HepG2 (cell line): ENCODE measurements around the gene MGLL. TPM values are rescaled to one million over a fixed set of nuclear protein-coding genes. Genes with fewer than 3 reads are reported as not detected.
A peak's percentile ranks its signal among the peaks of the same experiment; 100 is the strongest.

Experiments
- ATAC-seq: fragments of 200-7000 bp; cut with Tn5 transposase; 3 replicates; pipeline ENCODE4 v1.9.1; 2020; ENCODE audit warnings: mild to moderate bottlenecking, moderate library complexity
- BruUV-seq: library from RNA; stranded (reverse); fragments of 400-500 nt; replicated peaks from 2 replicates; lab custom pipeline; 2021; lab: Mats Ljungman, UMichigan
- CTCF ChIA-PET: fragments of 300-600 bp; formaldehyde crosslinking; extraction: SDS; loops from one replicate; lab custom pipeline; 2021; ENCODE audit warnings: low total read pairs, inconsistent platforms, low intra/inter-chr PET ratio; lab: Yijun Ruan, JAX
- POLR2A ChIA-PET: fragments of 350-600 bp; sonication (Branson Sonifier 250); formaldehyde crosslinking; loops from one replicate; lab custom pipeline; 2020; ENCODE audit warnings: antibody characterized with exemption, inconsistent platforms; lab: Yijun Ruan, JAX
- DNase-seq: peaks from one replicate; pipeline ENCODE4 v3.0.0-alpha.2; 2015; ENCODE audit warnings: low spot score
- FAIRE-seq: peaks from 3 replicates; lab custom pipeline; 2011; peaks lifted over from hg19 to GRCh38; lab: Jason Lieb, UNC
- H2AFZ ChIP-seq: one replicate; pipeline ENCODE4 v1.6.1; 2011; ENCODE audit warnings: low read length, inconsistent platforms
- H3K27ac ChIP-seq: fragments of 300-600 bp; 3 replicates; pipeline ENCODE4 v1.8.0; 2011; ENCODE audit warnings: mixed run types, mild to moderate bottlenecking, mixed read lengths, low read length, inconsistent platforms; ENCODE audit not compliant: insufficient read depth; ENCODE audit errors: extremely low read length
- H3K27me3 ChIP-seq, 2 experiments: fragments of 200-600 bp in 1 of 2; 2 replicates in 1 of 2; 3 replicates in 1 of 2; pipeline versions ENCODE4 v1.6.0 to v1.8.0; 2011; ENCODE audit warnings: low read length in 2 of 2, mild to moderate bottlenecking in 2 of 2, moderate library complexity in 2 of 2, inconsistent platforms in 1 of 2; ENCODE audit not compliant: insufficient read depth in 2 of 2, control insufficient read depth in 1 of 2
- H3K36me3 ChIP-seq, 2 experiments: fragments of 200-600 bp in 1 of 2; replicated peaks in 1 of 2; 2 replicates in 1 of 2; 3 replicates in 1 of 2; pipeline versions ENCODE4 v1.5.1 to v1.8.0; 2011; ENCODE audit warnings: low read length in 2 of 2, inconsistent platforms in 1 of 2; ENCODE audit not compliant: insufficient read depth in 2 of 2, control insufficient read depth in 1 of 2
- H3K4me1 ChIP-seq: 2 replicates; pipeline ENCODE4 v1.5.1; 2012; ENCODE audit warnings: low read length, inconsistent platforms; ENCODE audit not compliant: insufficient read depth
- H3K4me2 ChIP-seq: 2 replicates; pipeline ENCODE4 v1.6.0; 2011; ENCODE audit warnings: low read depth, low read length, inconsistent platforms
- H3K4me3 ChIP-seq, 3 experiments: fragments of 200-600 bp in 1 of 3; sonication (generic), shearing (Covaris generic) in 1 of 3; replicated peaks in 1 of 3; 2 replicates each; pipeline ENCODE4 v1.5.1; 2011 to 2016; ENCODE audit warnings: low read length in 3 of 3, inconsistent platforms in 2 of 3, low read depth in 2 of 3, mild to moderate bottlenecking in 2 of 3, control low read depth in 1 of 3, mixed read lengths in 1 of 3; ENCODE audit not compliant: insufficient read depth in 1 of 3
- H3K79me2 ChIP-seq: one replicate; pipeline ENCODE4 v1.6.1; 2011; ENCODE audit warnings: low read length, inconsistent platforms; ENCODE audit not compliant: insufficient read depth
- H3K9ac ChIP-seq: 2 replicates; pipeline ENCODE4 v1.6.0; 2011; ENCODE audit warnings: mild to moderate bottlenecking, low read depth, low read length, inconsistent platforms; ENCODE audit not compliant: insufficient read depth
- H3K9me3 ChIP-seq: 2 replicates; pipeline ENCODE4 v1.5.1; 2012; ENCODE audit warnings: mild to moderate bottlenecking, low read length
- H4K20me1 ChIP-seq: 2 replicates; pipeline ENCODE4 v1.6.0; 2011; ENCODE audit warnings: inconsistent platforms, mild to moderate bottlenecking, low read length, moderate library complexity; ENCODE audit not compliant: insufficient read depth
- KDM1A ChIP-seq: IDR thresholded peaks from 2 replicates; pipeline ENCODE4 v1.6.1; 2016; ENCODE audit warnings: missing compliant biosample characterization
- SIX4 ChIP-seq: sonication (generic); formaldehyde crosslinking; IDR thresholded peaks from 2 replicates; pipeline ENCODE4 v1.4.0; 2020; ENCODE audit warnings: missing genetic modification reagents
- STAG1 ChIP-seq: sonication (generic); formaldehyde crosslinking; IDR thresholded peaks from 2 replicates; pipeline ENCODE4 v1.4.0; 2020; ENCODE audit warnings: missing genetic modification reagents
- ZNF878 ChIP-seq: sonication (generic); formaldehyde crosslinking; IDR thresholded peaks from 2 replicates; pipeline ENCODE4 v1.8.1; 2023; ENCODE audit warnings: mild to moderate bottlenecking, missing genetic modification reagents, moderate library complexity
- WGBS: methylation state at CpG from one replicate; pipeline ENCODE4 v1.1.6; 2017; ENCODE audit warnings: low lambda C conversion rate; 5-methylcytosine and 5-hydroxymethylcytosine counted together
- in situ Hi-C: cut with HindIII; loops from 2 replicates; pipeline ENCODE4 v1.10.0; 2017; ENCODE audit warnings: low pct_unique_long_range_greater_than_20kb; ENCODE audit not compliant: extremely low pct_ligation_motif_present
- intact Hi-C: fragments of 100-400 bp; cut with micrococcal nuclease; formaldehyde crosslinking; loops from one replicate; pipeline ENCODE4 v1.10.0; 2022; ENCODE audit not compliant: unreplicated experiment
- polyA plus RNA-seq, 8 experiments: library from polyadenylated mRNA; depleted of rRNA in 3 of 8; stranded (reverse) in 7 of 8; unstranded in 1 of 8; fragments of >200 nt; fragmentation: Illumina TruSeq in 4 of 8; extraction: Trizol in 4 of 8; gene quantifications; 2 replicates each; pipeline versions ENCODE4 v1.2.1 to v1.2.3, GENCODE V29; 2011 to 2016; ENCODE audit warnings: low read depth in 4 of 8, missing spikeins in 1 of 8, mixed read lengths in 1 of 8; ENCODE audit not compliant: insufficient read depth in 1 of 8
- total RNA-seq, 5 experiments: library from RNA; depleted of rRNA; stranded (reverse); fragments of >200 nt; fragmentation: Illumina TruSeq; extraction: Trizol; gene quantifications; 2 replicates each; pipeline ENCODE4 v1.2.3, GENCODE V29; 2016; ENCODE audit warnings: low read depth in 1 of 5
- TF ChIP-seq, protein P1 (sequence below): sonication (generic); formaldehyde crosslinking; IDR thresholded peaks from 2 replicates; pipeline ENCODE4 v1.5.0; 2020; ENCODE audit warnings: mild to moderate bottlenecking, missing genetic modification reagents, moderate library complexity
- TF ChIP-seq, protein P2 (sequence below): sonication (generic); formaldehyde crosslinking; IDR thresholded peaks from 2 replicates; pipeline ENCODE4 v1.4.0; 2020; ENCODE audit warnings: missing genetic modification reagents, borderline replicate concordance

MGLL gene
- total and polyA plus RNA-seq, 2 of the 13 experiments (the other 11 are each of a cell fraction or from before 2014, with no cell fraction given), result not detected

DNA sequence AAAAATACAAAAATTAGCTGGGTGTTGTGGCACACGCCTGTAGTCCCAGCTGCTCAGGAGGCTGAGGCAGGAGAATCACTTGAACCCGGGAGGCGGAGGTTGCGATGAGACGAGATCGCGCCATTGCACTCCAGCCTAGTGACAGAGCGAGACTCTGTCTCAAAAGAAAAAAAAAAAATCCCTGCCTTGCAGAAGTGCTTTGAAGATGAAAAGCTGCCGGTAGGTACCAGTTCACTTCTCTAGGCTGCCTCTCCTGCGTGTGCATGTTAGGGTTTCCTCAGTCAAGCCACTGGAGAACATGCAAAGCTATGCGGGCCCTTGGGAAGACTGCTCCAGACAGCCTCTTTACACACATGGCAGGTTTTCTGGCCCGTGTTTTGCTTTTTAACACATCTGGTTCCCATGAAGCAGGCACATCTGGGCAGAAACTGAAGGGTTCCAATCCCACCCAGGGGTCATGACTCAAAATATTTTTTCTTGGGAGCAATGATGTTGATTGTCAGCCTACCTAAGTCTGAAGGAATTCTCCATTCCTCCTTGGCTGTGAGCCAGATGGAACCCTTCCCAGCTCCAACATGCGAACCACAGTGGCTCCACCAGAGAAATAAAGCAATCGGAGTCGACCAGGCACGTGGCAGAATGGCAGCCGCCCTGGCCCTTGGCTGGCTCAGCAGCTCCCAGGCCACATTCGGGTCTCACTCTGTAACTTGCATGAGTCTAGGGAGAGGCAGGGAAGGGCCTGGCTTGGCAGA, 29.6 kb downstream of the MGLL start:
- no TSS peak for BruUV-seq
- ATAC-seq, result no peak
- intact Hi-C loops, result no loop called here

GRCh38 chr3:127791221-127791913, 30.9 kb downstream of the MGLL start:
- POLR2A ChIA-PET, result no interaction called here
- Histone ChIP-seq H3K36me3 (no peaks in the 10 kb centered on the region), H3K27ac (no peak overlapping the region), H3K27me3 (peaks cover 2 to 14% of the 10 kb centered on the region in 2 experiments; a peak in 3 of 5 replicates), H3K9ac (no peak overlapping the region), H3K4me1 (no peaks in the 10 kb centered on the region), H2AFZ (no peak overlapping the region), H3K4me2 (no peak overlapping the region), H3K79me2 (no peaks in the 10 kb centered on the region), H4K20me1 (no peaks in the 10 kb centered on the region), H3K4me3 (no peak overlapping the region), H3K9me3 (no peaks in the 10 kb centered on the region)
- intact Hi-C loops, result no loop called here
- 45% methylated on average over 9 of the region's 9 CpGs for WGBS
- 0 out of 2 replicates have a peak, but pooled peaks have one; percentile 20 for TF ChIP-seq STAG1
- TF ChIP-seq, protein P1, sequence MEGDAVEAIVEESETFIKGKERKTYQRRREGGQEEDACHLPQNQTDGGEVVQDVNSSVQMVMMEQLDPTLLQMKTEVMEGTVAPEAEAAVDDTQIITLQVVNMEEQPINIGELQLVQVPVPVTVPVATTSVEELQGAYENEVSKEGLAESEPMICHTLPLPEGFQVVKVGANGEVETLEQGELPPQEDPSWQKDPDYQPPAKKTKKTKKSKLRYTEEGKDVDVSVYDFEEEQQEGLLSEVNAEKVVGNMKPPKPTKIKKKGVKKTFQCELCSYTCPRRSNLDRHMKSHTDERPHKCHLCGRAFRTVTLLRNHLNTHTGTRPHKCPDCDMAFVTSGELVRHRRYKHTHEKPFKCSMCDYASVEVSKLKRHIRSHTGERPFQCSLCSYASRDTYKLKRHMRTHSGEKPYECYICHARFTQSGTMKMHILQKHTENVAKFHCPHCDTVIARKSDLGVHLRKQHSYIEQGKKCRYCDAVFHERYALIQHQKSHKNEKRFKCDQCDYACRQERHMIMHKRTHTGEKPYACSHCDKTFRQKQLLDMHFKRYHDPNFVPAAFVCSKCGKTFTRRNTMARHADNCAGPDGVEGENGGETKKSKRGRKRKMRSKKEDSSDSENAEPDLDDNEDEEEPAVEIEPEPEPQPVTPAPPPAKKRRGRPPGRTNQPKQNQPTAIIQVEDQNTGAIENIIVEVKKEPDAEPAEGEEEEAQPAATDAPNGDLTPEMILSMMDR, result peak; percentile 29; the same call in 1 of the 2 replicates
- TF ChIP-seq ZNF878 (CRISPR knock-in tag), result no peak
- DNase-seq (no peak), ATAC-seq (peak; percentile 78), FAIRE-seq (no peak)
- CTCF ChIA-PET, result no interaction called here
- in situ Hi-C loops, result no loop called here
- BruUV-seq, result no TSS peak

More for the DNA sequence above, 29.6 kb downstream of the MGLL start:
- no peak overlapping the region for H3K4me2 ChIP-seq
- H3K27me3 ChIP-seq, result peaks cover 0 to 7% of the 10 kb centered on the region in 2 experiments; a peak in 1 of 5 replicates
- ChIA-PET CTCF (no interaction called here), POLR2A (no interaction called here)
- in situ Hi-C loops, result no loop called here
- WGBS, result 63% methylated on average over 14 of the region's 18 CpGs
- FAIRE-seq (no peak), DNase-seq (no peak)
- no peak overlapping the region for H3K27ac ChIP-seq
- H3K4me1 ChIP-seq, result no peaks in the 10 kb centered on the region
- no peaks in the 10 kb centered on the region for H3K9me3 ChIP-seq
- no peak for TF ChIP-seq KDM1A (CRISPR knock-in tag)
- TF ChIP-seq SIX4 (CRISPR knock-in tag), result no peak
- TF ChIP-seq, protein P2, sequence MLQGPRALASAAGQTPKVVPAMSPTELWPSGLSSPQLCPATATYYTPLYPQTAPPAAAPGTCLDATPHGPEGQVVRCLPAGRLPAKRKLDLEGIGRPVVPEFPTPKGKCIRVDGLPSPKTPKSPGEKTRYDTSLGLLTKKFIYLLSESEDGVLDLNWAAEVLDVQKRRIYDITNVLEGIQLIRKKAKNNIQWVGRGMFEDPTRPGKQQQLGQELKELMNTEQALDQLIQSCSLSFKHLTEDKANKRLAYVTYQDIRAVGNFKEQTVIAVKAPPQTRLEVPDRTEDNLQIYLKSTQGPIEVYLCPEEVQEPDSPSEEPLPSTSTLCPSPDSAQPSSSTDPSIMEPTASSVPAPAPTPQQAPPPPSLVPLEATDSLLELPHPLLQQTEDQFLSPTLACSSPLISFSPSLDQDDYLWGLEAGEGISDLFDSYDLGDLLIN (CRISPR knock-in tag), result no peak
- no peaks in the 10 kb centered on the region for H3K36me3 ChIP-seq
- H2AFZ ChIP-seq, result no peak overlapping the region
- no peaks in the 10 kb centered on the region for H3K79me2 ChIP-seq
- no peak overlapping the region for H3K4me3 ChIP-seq
- no peaks in the 10 kb centered on the region for H4K20me1 ChIP-seq
- no peak overlapping the region for H3K9ac ChIP-seq
